HepG2 (cell line): ENCODE results near the gene SMIM20. TPM values are rescaled to one million over a fixed set of nuclear protein-coding genes. Genes with fewer than 3 reads are reported as not detected.
A peak's percentile ranks its signal among the peaks of the same experiment; 100 is the strongest.

Source experiments
- ADNP ChIP-seq: sonication (generic); formaldehyde crosslinking; IDR thresholded peaks from 2 replicates; pipeline ENCODE4 v1.4.0; 2020; ENCODE audit warnings: missing genetic modification reagents
- EP300 ChIP-seq, 3 experiments: sonication (generic) in 1 of 3; formaldehyde crosslinking in 1 of 3; IDR thresholded peaks; 2 replicates each; pipeline versions ENCODE4 v1.5.1 to v1.6.1; 2011 to 2020; ENCODE audit warnings: low read depth in 2 of 3, low read length in 2 of 3, borderline replicate concordance in 1 of 3, improper control_type of control experiment in 1 of 3, mild to moderate bottlenecking in 1 of 3, missing genetic modification reagents in 1 of 3, moderate library complexity in 1 of 3
- KDM5A ChIP-seq: fragments of 200-600 bp; sonication (generic); IDR thresholded peaks from 2 replicates; pipeline ENCODE4 v1.7.0; 2018; ENCODE audit warnings: antibody characterized with exemption, mild to moderate bottlenecking, low read length, borderline replicate concordance
- MYC ChIP-seq: sonication (generic); formaldehyde crosslinking; IDR thresholded peaks from 2 replicates; pipeline ENCODE4 v1.9.0; 2021; ENCODE audit warnings: missing genetic modification reagents, borderline replicate concordance
- NCOR1 ChIP-seq: fragments of 200-600 bp; sonication (generic); IDR thresholded peaks from 2 replicates; pipeline ENCODE4 v1.7.0; 2017; ENCODE audit warnings: antibody characterized with exemption, low read length, borderline replicate concordance
- RXRB ChIP-seq: IDR thresholded peaks from 2 replicates; pipeline ENCODE4 v1.6.1; 2016; ENCODE audit warnings: borderline replicate concordance, missing genetic modification reagents, missing compliant biosample characterization
- SMAD3 ChIP-seq: sonication (generic); formaldehyde crosslinking; IDR thresholded peaks from 2 replicates; pipeline ENCODE4 v1.4.0; 2020; ENCODE audit warnings: missing genetic modification reagents
- TARDBP ChIP-seq: sonication (generic); formaldehyde crosslinking; IDR thresholded peaks from 2 replicates; pipeline ENCODE4 v1.8.0; 2022; ENCODE audit warnings: mild to moderate bottlenecking, missing genetic modification reagents
- ZFP37 ChIP-seq: sonication (generic); formaldehyde crosslinking; IDR thresholded peaks from 2 replicates; pipeline ENCODE4 v1.4.0; 2020; ENCODE audit warnings: missing genetic modification reagents, borderline replicate concordance
- ZFP62 ChIP-seq: sonication (generic); formaldehyde crosslinking; IDR thresholded peaks from 2 replicates; pipeline ENCODE4 v1.4.0; 2020; ENCODE audit warnings: missing genetic modification reagents
- ZNF263 ChIP-seq: sonication (generic); formaldehyde crosslinking; IDR thresholded peaks from 2 replicates; pipeline ENCODE4 v1.4.0; 2020; ENCODE audit warnings: missing genetic modification reagents
- ZNF350 ChIP-seq: sonication (generic); formaldehyde crosslinking; IDR thresholded peaks from 2 replicates; pipeline ENCODE4 v1.4.0; 2020; ENCODE audit warnings: mild to moderate bottlenecking, low read depth, missing genetic modification reagents, borderline replicate concordance
- ZNF616 ChIP-seq: sonication (generic); formaldehyde crosslinking; IDR thresholded peaks from 2 replicates; pipeline ENCODE4 v1.5.0; 2020; ENCODE audit warnings: low read depth, mild to moderate bottlenecking, missing genetic modification reagents
- ZNF773 ChIP-seq: sonication (generic); formaldehyde crosslinking; IDR thresholded peaks from 2 replicates; pipeline ENCODE4 v1.4.0; 2020; ENCODE audit warnings: missing genetic modification reagents, borderline replicate concordance
- ZSCAN22 ChIP-seq: sonication (generic); formaldehyde crosslinking; IDR thresholded peaks from 2 replicates; pipeline ENCODE4 v1.4.0; 2020; ENCODE audit warnings: mild to moderate bottlenecking, missing genetic modification reagents
- polyA plus RNA-seq, 8 experiments: library from polyadenylated mRNA; depleted of rRNA in 3 of 8; stranded (reverse) in 7 of 8; unstranded in 1 of 8; fragments of >200 nt; fragmentation: Illumina TruSeq in 4 of 8; extraction: Trizol in 4 of 8; gene quantifications; 2 replicates each; pipeline versions ENCODE4 v1.2.1 to v1.2.3, GENCODE V29; 2011 to 2016; ENCODE audit warnings: low read depth in 4 of 8, missing spikeins in 1 of 8, mixed read lengths in 1 of 8; ENCODE audit not compliant: insufficient read depth in 1 of 8
- total RNA-seq, 5 experiments: library from RNA; depleted of rRNA; stranded (reverse); fragments of >200 nt; fragmentation: Illumina TruSeq; extraction: Trizol; gene quantifications; 2 replicates each; pipeline ENCODE4 v1.2.3, GENCODE V29; 2016; ENCODE audit warnings: low read depth in 1 of 5
- TF ChIP-seq, protein P1 (sequence below): sonication (generic); formaldehyde crosslinking; IDR thresholded peaks from 2 replicates; pipeline ENCODE4 v1.5.1; 2020; ENCODE audit warnings: missing genetic modification reagents, mild to moderate bottlenecking, borderline replicate concordance
- TF ChIP-seq, protein P2 (sequence below): sonication (generic); formaldehyde crosslinking; IDR thresholded peaks from 2 replicates; pipeline ENCODE4 v1.4.0; 2020; ENCODE audit warnings: missing genetic modification reagents
- TF ChIP-seq, protein P3 (sequence below): sonication (generic); formaldehyde crosslinking; IDR thresholded peaks from 2 replicates; pipeline ENCODE4 v1.8.0; 2022; ENCODE audit warnings: mild to moderate bottlenecking, missing genetic modification reagents

SMIM20 gene
- total and polyA plus RNA-seq, 2 of the 13 experiments (the other 11 are each of a cell fraction or from before 2014, with no cell fraction given), result 26.3 to 30.2 TPM

DNA sequence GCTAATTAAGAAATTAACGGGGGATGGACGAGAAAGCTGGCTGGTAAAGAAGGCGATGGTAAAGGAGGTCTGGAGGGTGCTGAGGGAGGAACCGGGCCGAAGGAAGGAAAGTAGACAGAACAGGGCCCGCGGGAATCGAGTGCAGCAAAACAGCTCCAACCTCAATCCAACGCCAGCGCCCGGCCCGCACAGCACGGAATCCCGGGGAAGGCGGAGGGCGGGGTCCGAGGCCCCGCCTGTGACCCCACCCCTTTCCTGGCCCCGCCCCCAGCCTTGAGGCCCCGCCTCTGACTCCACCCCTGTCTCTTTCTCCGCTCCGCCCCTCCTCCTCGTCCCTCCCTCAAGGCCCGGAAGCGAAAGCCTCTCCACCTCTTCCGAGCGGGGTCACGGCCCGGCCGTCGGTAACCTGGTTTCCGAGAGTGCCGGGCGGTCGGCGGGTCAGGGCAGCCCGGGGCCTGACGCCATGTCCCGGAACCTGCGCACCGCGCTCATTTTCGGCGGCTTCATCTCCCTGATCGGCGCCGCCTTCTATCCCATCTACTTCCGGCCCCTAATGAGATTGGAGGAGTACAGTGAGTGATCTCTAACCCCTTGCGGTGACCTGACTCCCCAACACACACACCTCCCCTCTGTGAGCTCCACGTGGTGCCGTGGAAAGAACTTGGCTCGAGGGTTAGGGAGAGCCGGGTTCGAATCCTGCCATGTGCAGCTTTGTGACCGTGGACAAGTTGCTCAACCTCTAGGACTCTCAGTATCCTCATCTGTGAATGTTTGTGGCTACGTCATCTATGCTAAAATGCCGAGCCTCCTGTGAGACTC lies at the start of gene SMIM20 (continued):
- TF ChIP-seq MYC, result peak; percentile 97
- TF ChIP-seq ZFP37, result no peak
- TF ChIP-seq, protein P1, sequence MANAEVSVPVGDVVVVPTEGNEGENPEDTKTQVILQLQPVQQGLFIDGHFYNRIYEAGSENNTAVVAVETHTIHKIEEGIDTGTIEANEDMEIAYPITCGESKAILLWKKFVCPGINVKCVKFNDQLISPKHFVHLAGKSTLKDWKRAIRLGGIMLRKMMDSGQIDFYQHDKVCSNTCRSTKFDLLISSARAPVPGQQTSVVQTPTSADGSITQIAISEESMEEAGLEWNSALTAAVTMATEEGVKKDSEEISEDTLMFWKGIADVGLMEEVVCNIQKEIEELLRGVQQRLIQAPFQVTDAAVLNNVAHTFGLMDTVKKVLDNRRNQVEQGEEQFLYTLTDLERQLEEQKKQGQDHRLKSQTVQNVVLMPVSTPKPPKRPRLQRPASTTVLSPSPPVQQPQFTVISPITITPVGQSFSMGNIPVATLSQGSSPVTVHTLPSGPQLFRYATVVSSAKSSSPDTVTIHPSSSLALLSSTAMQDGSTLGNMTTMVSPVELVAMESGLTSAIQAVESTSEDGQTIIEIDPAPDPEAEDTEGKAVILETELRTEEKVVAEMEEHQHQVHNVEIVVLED (CRISPR knock-in tag), result peak; percentile 72; the same call in 1 of the 2 replicates
- TF ChIP-seq EP300 (IDR thresholded peaks at IDR 0.05; ENCODE audit: low read depth in 2 of 2, low read length in 2 of 2), result peak in 1 of 2 experiments; percentile 24; a peak in 1 of 4 replicates
- TF ChIP-seq EP300 (CRISPR knock-in tag; IDR thresholded peaks at IDR 0.05; ENCODE audit: borderline replicate concordance), result 0 out of 2 replicates have a peak, but pooled peaks have one; percentile 30
- TF ChIP-seq ZNF616 (CRISPR knock-in tag), result 0 out of 2 replicates have a peak, but pooled peaks have one; percentile 52
- TF ChIP-seq ADNP (CRISPR knock-in tag), result no peak
- TF ChIP-seq ZNF350 (CRISPR knock-in tag), result peak; percentile 67; the same call in 1 of the 2 replicates
- TF ChIP-seq, protein P2, sequence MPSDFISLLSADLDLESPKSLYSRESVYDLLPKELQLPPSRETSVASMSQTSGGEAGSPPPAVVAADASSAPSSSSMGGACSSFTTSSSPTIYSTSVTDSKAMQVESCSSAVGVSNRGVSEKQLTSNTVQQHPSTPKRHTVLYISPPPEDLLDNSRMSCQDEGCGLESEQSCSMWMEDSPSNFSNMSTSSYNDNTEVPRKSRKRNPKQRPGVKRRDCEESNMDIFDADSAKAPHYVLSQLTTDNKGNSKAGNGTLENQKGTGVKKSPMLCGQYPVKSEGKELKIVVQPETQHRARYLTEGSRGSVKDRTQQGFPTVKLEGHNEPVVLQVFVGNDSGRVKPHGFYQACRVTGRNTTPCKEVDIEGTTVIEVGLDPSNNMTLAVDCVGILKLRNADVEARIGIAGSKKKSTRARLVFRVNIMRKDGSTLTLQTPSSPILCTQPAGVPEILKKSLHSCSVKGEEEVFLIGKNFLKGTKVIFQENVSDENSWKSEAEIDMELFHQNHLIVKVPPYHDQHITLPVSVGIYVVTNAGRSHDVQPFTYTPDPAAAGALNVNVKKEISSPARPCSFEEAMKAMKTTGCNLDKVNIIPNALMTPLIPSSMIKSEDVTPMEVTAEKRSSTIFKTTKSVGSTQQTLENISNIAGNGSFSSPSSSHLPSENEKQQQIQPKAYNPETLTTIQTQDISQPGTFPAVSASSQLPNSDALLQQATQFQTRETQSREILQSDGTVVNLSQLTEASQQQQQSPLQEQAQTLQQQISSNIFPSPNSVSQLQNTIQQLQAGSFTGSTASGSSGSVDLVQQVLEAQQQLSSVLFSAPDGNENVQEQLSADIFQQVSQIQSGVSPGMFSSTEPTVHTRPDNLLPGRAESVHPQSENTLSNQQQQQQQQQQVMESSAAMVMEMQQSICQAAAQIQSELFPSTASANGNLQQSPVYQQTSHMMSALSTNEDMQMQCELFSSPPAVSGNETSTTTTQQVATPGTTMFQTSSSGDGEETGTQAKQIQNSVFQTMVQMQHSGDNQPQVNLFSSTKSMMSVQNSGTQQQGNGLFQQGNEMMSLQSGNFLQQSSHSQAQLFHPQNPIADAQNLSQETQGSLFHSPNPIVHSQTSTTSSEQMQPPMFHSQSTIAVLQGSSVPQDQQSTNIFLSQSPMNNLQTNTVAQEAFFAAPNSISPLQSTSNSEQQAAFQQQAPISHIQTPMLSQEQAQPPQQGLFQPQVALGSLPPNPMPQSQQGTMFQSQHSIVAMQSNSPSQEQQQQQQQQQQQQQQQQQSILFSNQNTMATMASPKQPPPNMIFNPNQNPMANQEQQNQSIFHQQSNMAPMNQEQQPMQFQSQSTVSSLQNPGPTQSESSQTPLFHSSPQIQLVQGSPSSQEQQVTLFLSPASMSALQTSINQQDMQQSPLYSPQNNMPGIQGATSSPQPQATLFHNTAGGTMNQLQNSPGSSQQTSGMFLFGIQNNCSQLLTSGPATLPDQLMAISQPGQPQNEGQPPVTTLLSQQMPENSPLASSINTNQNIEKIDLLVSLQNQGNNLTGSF (CRISPR knock-in tag), result peak; percentile 39; the same call in 1 of the 2 replicates
- TF ChIP-seq, protein P3, sequence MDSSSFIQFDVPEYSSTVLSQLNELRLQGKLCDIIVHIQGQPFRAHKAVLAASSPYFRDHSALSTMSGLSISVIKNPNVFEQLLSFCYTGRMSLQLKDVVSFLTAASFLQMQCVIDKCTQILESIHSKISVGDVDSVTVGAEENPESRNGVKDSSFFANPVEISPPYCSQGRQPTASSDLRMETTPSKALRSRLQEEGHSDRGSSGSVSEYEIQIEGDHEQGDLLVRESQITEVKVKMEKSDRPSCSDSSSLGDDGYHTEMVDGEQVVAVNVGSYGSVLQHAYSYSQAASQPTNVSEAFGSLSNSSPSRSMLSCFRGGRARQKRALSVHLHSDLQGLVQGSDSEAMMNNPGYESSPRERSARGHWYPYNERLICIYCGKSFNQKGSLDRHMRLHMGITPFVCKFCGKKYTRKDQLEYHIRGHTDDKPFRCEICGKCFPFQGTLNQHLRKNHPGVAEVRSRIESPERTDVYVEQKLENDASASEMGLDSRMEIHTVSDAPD (CRISPR knock-in tag), result 0 out of 2 replicates have a peak, but pooled peaks have one; percentile 17
- TF ChIP-seq ZFP62 (CRISPR knock-in tag), result no peak
- TF ChIP-seq ZNF263 (CRISPR knock-in tag), result peak; percentile 45
- peak; percentile 58; the same call in 1 of the 2 replicates for TF ChIP-seq NCOR1
- peak; percentile 70; the same call in 1 of the 2 replicates for TF ChIP-seq ZNF773
- TF ChIP-seq KDM5A, result peak; percentile 24; the same call in 1 of the 2 replicates
- 0 out of 2 replicates have a peak, but pooled peaks have one; percentile 54 for TF ChIP-seq ZSCAN22 (CRISPR knock-in tag)
- TF ChIP-seq RXRB (CRISPR knock-in tag), result peak; percentile 56; the same call in 1 of the 2 replicates
- 0 out of 2 replicates have a peak, but pooled peaks have one; percentile 20 for TF ChIP-seq SMAD3 (CRISPR knock-in tag)
- TF ChIP-seq TARDBP (CRISPR knock-in tag), result no peak
